MG63 (cell line): ENCODE measurements around the gene FANCG. TPM values are rescaled to one million over a fixed set of nuclear protein-coding genes. Genes with fewer than 3 reads are reported as not detected.

Experiments used
- total RNA-seq: library from RNA; depleted of rRNA; stranded (reverse); fragments of >200 nt; shearing (Covaris generic); gene quantifications from 2 replicates; pipeline ENCODE4 v1.2.3, GENCODE V29; 2014; ENCODE audit warnings: low replicate concordance; rRNA removed

Gene FANCG
- total RNA-seq, 1 experiment from 2014 or later, result 15.2 TPM

Other genes starting within 250 kb of the FANCG start
- not detected in 2 replicates for gene PHF24, start 121.7 kb downstream of the FANCG start, total RNA-seq
- gene DNAJB5, start 90.2 kb downstream of the FANCG start, total RNA-seq, result 3.7 and 4.1 TPM in 2 replicates
- gene VCP, start 7.3 kb downstream of the FANCG start, total RNA-seq, result 120 and 139 TPM in 2 replicates
- gene PIGO, start 16.6 kb upstream of the FANCG start, total RNA-seq, result 7.9 and 9.0 TPM in 2 replicates
- 152 and 209 TPM in 2 replicates for gene STOML2, start 23.2 kb upstream of the FANCG start, total RNA-seq
- 0.72 and 2.0 TPM in 2 replicates for gene ATOSB, start 35.9 kb upstream of the FANCG start, total RNA-seq
- gene UNC13B, start 82.1 kb upstream of the FANCG start, total RNA-seq, result 1.2 and 2.4 TPM in 2 replicates